ENCODE measurements around the gene NR5A1.

NR5A1 gene

DNA sequence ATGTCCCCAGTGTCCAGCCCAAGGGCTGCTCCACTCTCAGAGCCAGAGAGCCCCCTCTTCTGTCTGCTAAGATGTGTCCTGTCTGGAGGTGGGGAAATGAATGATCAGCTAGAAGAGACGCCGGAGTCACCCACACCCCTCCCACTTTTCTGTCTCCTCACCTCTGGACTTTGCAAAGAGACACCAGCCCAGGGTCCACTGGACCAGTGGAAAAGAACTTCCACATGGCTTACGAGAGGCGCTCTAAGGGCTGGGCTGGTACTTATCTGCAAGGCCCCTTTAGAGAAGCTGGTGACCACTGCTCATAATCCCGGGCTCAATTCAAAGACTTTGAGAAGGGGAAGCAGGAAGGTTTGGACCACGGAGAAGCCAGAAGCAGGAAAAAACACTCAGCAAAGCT is 9.2 kb downstream of the NR5A1 start:
- no peak for DNase-seq

DNA sequence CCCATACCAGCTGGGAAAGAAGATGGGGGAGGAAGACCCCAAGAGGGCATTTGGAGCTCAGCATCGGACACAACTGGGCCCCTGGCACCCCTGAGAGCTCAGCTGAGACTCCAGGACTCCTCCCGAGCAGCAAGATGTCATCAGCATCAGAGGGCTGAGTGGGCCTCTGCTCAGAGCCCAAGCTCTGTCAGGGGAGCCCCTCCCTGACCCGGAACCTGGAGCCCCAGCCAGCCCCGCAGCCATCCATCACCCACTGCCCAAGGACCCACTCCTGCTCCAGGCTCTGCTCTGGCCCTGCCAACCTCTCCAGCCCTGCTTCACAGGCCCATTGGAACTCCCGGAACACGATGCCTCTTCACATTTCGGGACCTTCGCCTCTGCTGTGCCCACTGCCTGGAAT is 9.8 kb downstream of the NR5A1 start:
- no peak for DNase-seq

DNA sequence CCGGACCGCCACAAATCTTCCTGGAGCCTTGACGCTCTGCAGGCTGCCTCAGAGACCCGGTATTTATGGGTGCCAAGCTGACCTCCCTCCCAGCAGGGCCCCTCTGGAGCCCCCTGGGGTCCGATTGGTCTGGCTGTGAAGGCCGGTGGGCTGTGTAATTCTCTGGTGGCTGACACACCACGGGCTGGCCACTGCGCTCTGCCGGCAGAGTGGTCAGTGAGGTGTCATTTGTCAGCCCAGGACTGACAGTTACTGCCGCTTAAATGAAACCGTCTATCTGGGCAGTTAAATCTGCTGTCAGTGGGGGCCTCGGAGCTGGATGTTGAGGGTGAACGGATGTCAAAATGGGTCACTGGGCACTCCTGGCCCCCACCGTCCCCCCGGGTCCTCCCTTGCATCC is 10.7 kb downstream of the NR5A1 start:
- no peak for DNase-seq

DNA sequence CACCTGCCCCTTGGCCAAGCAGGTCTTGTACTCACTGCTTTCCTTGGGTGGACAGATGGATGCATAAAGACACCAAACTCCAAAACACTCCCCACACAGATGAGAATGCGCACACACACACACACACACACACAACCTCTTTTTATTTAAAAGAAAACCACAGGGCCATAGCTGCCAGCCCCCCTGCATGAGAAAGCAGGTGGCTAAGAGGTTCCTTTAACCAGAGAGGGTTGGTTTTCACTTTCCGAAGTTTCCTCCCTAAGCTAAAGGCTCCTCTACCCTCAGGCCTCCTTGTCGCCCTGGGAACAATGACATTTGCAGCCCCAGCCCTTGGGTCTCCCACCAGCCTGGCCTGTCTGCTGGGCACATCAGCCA is 11.1 kb downstream of the NR5A1 start:
- no peak for DNase-seq

DNA sequence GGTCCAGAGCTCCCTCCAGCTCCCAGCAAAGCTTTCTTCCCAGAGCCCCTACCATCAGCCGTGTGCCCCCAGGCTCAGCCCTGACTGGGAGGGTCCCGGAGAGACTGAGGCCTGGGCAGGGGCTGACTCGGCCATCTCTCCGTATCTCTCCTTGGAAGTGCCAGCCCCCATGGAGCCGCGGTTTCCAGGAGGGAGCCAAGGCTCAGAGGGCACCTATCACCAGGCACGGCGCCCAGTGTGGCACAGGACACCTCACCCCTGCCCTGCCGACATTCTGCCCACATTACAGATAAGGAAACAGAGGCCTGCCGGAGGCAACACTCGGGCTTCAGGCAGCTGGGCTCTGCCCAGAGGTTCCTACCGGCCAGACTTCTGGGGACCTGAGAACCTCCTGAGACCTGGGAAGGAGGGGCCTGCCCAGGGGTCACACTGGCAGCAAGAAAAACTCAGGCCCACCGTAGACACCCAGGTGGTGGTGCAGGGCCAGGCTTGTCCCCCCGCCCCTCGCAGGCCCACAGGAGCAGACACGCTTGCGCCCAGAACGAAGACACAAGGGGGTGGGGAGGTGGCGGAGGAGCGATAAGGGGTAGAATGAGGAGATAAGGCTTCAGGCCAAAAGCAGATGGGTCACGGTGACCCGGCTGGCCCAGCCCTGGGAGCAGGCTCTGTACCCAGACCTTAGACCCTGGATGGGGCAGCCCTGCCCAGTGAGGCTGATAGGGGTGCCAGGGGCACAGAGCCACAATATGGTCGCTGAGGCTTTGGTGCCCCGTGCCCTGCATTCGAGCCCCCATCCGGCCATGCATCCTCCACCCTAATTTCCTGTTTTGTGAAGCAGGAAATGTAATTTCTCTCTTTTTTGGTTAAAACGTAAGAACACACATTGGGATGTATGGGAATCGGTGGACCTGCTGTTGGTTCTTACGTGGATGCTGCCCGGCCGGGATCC is 11.8 kb downstream of the NR5A1 start:
- no peak for DNase-seq

DNA sequence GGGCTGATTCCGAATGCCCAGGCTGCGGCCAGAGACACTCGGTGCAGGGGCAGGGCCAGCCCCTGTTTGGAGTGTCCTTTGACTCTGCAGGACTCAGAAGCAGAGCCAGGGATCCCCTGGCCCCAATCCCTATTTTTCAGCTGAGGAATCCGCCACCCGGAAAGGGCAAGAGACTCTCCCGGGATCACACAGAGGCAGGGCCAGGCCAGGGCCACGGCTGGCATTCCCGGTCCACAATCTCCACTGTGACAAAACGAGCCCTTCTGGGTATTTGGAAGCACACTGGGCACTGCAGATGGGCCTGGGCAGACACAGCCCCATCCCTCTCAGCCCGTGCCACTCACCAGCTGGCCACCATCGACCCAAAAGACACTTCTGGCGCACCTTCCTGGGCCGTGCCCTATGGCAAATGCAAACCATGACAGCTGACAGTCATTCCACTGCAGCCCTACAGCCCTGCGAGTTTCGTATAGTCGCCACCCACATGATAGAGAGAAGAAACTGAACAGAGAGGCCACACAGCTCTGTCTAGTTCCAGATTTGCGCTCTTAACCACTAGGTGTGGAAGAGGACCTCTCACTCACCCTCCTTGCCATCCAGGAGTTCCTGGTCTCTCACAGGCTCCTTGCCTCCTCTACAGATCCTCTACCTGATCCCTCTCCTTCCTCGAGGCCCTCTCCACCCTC is 13.3 kb downstream of the NR5A1 start:
- no peak for DNase-seq

DNA sequence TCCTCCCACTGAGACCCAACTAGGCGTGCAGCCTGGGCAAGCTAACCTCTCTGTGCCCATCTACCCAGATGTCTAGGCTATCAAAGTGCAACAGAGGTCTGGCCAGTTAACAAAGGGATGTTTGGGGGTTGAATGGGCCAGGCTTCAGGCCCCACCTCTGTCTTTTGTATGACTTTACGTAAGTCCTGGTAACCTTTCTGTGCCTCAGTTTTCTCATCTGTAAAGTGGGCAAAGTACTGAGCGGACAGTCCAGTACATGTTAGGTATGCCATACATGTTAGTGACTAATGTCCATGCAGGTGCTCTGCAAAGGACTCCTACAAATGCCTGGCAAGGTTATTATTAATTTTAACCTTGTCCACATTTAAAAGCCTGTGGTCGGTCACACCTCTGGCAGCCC is 14.0 kb downstream of the NR5A1 start:
- DNase-seq = no peak

DNA sequence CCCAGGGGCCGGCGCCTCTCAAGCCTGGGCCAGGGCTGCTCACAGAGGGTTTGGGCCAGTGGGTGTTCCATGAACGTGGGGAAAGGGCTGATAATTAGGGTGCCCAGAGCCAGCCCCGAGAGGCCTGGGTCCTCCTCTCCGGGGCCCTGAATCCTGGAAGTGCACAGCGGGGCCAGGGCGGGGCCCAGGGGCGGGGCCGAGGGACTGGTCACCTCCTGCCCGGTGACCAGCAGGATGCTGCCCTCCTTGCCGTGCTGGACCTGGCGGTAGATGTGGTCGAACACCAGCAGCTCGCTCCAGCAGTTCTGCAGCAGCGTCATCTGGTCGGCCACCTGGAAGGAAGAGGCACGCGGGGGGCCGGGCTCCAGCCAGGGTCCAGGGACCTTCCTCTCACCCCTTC is 14.4 kb downstream of the NR5A1 start:
- DNase-seq = no peak

DNA sequence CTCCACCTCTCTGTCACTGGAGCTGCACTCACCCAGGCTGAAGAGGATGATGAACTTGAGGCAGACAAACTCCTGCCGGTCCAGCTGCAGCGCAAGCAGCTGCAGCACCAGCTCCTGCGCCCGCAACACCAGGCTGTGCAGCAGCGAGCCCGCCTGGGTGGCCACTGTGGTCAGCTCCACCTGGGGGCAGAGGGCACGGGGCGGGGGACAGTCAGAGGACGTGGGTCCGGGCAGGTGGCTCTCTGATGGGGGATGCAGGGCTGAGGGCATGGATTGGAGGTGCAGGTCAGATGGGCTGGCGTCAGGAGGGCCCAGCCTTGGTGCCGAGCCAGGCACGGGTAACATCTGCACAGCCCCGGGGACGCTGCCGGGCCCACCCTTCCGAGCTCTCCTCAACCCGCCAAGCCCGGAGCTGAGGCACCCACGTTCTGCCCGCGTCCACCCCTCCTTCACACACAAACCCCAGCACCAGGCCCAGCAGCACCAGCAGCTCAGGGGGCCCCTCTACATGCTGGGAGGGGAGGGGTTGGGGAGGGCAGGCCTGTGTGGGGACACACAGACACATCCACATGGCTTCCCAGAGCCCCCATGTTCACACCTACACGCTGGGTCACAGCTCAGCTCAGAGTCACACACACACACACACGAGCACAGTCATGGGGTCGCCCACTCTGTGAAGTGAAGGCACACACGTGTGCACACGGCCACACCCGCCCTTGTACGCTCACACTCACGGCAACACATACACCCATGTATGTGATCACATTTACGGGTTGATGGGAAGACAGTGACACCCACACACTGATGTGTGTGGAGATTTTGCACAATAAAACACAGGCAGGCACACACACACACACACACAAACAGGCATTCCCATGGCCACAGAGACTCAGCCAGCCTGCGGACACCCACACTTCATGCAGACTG is 15.9 kb downstream of the NR5A1 start:
- no peak for DNase-seq

DNA sequence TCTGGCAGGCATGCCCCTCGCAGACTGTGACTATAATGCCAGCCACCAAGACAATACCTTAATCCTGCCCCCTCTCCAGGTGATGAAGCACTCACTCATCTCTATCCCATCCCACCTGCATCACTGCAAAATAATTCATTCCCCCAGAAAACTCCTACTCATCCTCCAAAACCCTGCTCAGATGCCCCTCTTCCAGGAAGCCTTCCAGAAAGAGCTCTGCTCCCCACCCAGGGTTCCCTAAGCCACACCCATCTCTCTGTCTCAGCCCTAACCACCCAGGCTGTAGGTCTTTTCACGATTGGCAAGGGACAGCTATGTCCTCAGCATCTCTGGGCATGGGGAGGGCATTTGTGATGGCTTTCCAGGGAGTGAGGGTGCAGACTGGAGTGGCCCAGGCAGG is 17.2 kb downstream of the NR5A1 start:
- DNase-seq = no peak

DNA sequence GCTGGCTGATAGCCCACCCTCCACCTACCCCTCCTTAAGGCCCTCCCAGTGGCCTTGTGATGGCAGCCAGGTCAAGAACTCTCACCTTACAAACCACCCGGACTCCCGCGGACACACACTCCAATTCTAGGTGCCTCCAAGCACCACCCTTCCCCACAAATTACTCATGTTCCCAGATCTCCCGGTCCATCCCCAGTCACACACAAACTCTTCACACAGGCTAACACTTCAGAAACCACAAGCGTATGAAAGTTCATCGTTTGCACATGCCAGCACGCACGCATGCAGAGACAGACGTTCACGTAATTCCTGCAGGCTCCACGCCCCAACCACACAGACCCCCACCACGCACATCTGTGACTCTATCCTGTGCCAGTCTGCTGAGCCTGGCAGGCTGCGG is 18.0 kb downstream of the NR5A1 start:
- no peak for DNase-seq

DNA sequence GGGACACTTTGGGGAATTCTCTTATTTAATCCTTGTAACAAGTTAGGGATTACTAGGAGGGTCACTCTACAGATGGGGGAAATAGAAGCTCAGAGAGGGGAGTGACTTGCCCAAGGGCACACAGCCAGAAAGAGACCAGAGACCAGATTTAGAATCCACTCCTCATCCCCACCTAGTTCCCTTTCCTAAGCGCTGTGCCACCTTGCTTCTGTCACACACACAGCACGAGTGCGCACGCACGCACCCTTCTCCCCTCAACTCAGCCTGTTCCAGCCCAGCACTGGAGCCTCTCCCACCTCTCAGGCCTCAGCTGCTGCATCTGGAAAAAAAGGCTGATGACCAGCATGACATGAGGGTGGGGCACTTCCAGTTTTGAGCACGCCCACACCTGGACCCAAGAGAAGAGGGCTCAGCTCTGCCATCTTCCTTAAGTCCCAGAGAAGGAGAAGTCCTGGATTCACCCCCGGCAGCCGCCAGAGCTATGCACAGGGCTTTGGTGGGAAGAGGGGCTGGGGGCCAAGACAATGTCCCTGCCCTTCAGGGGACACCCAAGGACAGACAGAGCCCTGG is 18.5 kb downstream of the NR5A1 start:
- no peak for DNase-seq

DNA sequence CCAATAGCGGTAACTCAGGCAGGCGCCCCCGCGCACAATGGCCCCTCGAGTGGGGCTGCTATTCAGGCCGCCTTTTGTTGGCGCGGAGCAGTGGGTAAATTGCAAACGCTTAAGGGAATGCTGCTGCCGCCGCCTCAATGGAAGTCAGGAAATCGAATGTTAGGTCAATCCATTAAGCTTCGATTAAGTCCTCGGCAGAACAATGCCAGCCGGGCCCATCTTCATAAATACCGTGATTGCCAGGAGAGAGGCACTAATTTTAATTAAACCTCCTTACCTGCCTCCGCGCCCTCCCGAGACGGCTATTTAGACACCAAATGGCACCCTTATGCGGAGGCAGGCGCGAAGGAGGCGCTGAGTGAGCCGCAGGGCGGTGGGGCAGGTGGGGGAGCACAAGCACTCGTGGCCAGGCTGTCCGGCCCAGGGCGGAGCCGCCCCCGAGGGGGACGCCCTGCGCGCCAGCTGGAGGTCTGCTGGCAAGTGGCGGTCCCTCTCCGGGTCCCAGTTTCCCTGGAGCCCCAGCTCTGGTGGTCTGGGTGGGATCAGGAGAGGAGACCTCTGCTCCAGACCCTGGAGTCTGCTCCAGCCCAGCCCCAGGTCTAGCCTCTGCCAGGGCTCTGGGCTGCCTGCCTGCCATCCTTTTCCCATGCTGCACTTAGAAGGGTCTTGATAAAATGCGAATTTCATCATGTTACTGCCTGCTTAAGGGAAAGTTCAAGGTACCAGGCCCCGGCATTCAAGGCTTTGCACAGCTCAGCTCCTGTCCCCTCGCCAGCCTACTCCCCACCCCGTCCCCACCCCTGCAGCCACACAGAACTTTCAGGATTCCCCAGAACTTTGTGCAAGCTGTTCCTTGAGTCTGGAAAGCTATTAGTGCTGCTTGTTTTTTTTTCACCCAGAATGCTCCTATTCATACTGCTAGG is 19.7 kb downstream of the NR5A1 start:
- DNase-seq = peak; percentile 75

DNA sequence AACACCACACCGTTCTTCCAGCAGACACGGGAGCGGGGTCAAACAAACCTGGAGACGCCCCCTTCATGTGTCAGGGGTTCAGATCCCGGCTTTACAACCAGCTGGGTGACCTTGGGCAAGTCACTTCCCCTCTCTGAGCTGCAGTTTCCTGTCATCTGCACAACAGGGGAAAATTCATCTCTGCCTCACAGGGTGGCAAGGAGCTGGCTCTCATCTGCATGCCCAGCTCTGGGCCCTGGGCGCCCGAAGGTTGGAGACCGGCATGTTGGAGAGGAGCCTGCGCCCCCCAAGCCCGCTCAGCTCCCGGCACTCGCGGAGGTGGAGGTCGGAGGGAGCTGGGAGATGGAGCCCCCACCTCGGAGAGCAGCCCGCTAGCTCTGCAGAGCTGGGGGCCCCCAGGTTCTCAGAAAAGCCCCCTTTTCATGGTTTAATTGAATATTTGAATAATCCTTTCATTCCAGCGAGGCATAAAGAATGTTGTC is 20.4 kb downstream of the NR5A1 start:
- peak; percentile 54 for DNase-seq

DNA sequence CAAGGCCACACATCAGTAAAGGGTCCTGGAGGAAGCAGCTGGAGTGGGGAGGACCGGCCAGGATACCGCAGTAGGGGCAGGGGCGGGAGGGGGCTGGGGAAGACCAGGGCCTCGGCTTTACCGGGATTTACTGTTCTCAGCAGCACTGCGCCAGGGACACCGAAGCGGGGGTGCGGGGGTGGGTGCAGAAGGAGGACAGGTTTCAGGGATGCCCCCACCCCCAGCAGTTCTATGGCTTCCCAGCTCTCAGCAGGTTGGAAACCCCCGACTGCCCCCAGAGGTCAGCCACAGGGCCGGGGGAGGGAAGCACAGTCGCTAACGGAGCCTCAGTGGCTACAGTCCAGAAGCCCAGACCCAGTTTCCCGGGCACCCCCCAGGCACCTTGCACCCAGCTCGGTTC is 21.3 kb downstream of the NR5A1 start:
- no peak for DNase-seq

DNA sequence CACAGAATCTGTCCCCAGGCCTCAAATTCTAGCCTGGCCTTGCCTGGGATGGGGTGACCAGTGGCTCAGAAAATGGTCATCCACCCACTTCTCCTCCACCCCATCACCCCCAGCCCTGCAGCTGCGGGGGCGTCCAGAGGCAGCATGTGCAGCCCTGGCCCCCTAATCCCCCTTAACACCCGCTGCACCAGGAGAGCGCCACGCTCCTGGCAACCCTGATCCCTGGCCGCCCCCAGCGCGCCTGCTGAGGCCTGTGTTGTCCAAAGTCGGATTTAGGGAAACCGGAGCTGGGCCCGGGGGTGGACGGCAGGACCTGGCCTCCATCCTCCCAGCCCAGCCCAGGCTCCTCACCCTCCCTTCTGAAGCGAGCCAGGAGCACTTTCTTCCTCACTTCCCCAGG is 22.0 kb downstream of the NR5A1 start:
- no peak for DNase-seq

DNA sequence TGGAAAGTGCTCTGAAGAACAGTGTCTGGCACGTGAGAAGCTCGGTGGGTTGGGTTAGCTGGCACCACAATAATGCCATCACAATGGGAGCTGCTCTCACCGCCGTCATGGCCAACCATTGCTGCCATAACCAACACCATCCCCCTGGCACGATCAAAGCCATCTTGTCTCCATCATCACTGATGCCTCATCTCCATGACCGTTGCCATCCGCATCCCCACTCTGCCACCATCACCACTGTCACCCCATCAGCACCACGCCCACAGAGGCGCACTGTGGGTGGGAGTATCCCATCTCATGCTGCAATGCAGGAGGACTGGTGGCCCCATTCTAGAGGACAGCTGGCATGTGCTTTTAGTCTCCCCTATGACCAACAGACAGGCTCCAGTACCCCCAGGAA is 23.7 kb downstream of the NR5A1 start:
- DNase-seq = no peak

DNA sequence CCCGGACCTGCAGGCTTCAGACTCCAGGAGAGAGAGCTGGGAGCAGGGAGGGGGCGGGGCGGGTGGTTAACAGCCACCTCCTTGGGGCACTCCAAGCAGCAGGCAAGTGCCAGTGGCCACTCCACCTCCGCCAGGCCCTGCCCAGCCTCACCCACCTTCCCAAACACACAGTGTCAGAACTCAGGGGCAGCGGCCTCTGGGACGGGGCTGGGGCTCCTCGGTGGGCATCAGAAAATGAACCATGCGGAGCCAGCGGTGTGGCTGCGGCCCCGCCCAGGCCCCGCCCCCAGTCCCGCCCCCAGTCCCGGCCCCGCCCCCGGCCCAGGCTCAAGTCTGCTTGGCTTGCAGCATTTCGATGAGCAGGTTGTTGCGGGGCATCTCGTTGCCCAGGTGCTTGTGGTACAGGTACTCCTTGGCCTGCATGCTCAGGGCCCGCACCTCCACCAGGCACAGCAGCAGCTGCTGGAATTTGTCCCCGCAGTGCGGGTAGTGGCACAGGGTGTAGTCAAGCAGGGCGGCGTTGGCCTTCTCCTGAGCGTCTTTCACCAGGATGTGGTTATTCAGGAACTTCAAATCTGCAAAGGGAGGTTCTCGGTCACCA is 24.7 kb downstream of the NR5A1 start:
- DNase-seq = peak; percentile 23

DNA sequence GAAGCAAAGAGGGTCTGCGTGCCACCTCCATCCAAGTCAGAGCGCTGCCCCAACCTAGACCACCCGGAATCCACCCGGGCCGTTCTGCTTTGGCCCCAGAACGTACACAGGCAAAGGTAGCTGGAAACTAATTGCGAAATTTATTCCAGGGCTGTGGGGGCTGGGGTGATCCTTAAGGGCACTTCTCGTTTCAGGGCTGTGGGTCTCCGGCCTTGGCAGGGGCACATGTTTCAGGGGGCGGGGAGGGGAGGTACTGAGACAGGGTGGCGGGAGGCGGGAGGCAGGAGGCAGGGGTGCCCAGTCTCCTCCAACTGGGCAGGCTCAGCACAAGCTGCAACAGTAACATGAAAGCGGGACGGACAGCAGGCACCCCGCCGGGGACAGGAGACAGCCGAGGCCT is 26.1 kb downstream of the NR5A1 start:
- DNase-seq = no peak

DNA sequence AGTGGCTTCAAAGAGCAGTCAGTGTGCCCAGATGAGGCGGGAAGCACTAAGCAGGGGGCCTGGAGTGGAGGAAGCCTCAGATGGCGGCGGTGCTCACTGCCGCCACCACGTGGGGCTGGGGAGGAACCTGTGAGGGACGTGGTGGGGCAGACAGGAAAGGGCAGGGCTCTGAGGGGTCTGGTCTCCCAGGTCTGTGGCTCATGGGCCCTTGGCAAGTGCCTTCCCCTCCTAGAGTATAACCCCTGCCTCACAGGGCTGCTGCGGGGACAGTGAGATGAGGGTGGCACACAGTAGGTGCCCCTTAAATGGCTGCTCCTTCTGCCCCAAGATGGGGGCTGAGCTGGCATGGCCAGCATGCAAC is 26.6 kb downstream of the NR5A1 start:
- DNase-seq = no peak

DNA sequence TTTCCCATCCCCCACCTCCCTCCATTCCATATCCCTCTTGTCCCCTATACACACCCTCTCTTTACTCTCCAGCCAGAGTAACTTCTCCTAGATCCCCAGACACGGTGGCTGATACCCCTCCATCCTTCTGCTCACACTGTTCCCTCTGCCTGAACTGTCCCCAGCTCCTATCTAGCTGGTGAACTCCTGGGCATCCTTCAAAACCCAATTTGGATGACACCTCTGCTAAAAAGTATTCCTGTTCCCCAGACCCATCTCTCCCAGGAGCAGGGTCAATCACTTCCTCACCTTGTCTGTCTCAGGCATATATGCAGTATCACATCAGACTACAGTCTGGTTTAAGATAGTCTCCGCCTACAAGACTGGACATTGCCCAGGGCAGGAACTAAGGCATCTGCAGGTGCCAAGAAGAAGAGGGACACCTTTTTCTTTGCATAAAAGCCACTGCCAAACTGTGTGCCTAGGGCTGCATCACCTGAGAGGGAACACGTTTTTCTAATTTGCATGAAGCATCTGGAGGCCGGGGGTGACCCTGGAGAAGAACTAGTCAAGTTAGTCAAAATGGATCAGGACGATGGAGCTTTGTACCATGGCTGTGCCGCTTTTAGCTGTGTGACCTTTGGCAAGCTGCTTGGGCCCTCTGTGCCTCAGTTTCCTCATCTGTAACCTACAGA is 27.1 kb downstream of the NR5A1 start:
- no peak for DNase-seq
